H9 (cell line): ENCODE data around the gene NFYC. TPM values are rescaled to one million over a fixed set of nuclear protein-coding genes. Genes with fewer than 3 reads are reported as not detected.

Experiments
- DNase-seq: peaks from one replicate; pipeline ENCODE4 v3.0.0-alpha.2; 2017
- H2AFZ ChIP-seq: one replicate; pipeline ENCODE4 v1.6.1; 2013; ENCODE audit warnings: mild to moderate bottlenecking, low read length, control low read depth, moderate library complexity
- H2AK5ac ChIP-seq: 2 replicates; pipeline ENCODE4 v1.6.1; 2013; ENCODE audit warnings: low read length, control low read depth, mixed read lengths; ENCODE audit not compliant: insufficient read length
- H2BK120ac ChIP-seq: one replicate; pipeline ENCODE4 v1.6.1; 2013; ENCODE audit warnings: low read depth, mild to moderate bottlenecking, low read length, control low read depth, inconsistent platforms; ENCODE audit not compliant: poor library complexity, severe bottlenecking
- H2BK12ac ChIP-seq: 2 replicates; pipeline ENCODE4 v1.6.1; 2013; ENCODE audit warnings: low read length, control low read depth, mixed read lengths, low read depth; ENCODE audit not compliant: insufficient read length
- H2BK15ac ChIP-seq: 2 replicates; pipeline ENCODE4 v1.6.1; 2013; ENCODE audit warnings: low read depth, low read length, control low read depth
- H2BK20ac ChIP-seq: one replicate; pipeline ENCODE4 v1.6.1; 2013; ENCODE audit warnings: low read depth, mild to moderate bottlenecking, low read length, control low read depth, inconsistent platforms; ENCODE audit not compliant: poor library complexity, severe bottlenecking
- H2BK5ac ChIP-seq: 2 replicates; pipeline ENCODE4 v1.6.1; 2013; ENCODE audit warnings: low read length, control low read depth, mixed read lengths; ENCODE audit not compliant: insufficient read length
- H3K14ac ChIP-seq: 2 replicates; pipeline ENCODE4 v1.6.1; 2013; ENCODE audit warnings: low read length, control low read depth; ENCODE audit not compliant: insufficient read depth
- H3K18ac ChIP-seq: 2 replicates; pipeline ENCODE4 v1.6.1; 2013; ENCODE audit warnings: low read depth, mild to moderate bottlenecking, mixed read lengths, low read length, control low read depth; ENCODE audit not compliant: insufficient read length
- H3K23ac ChIP-seq: 2 replicates; pipeline ENCODE4 v1.6.1; 2013; ENCODE audit warnings: low read length, control low read depth, mixed read lengths, low read depth; ENCODE audit not compliant: insufficient read length
- H3K23me2 ChIP-seq: 2 replicates; pipeline ENCODE4 v1.6.1; 2013; ENCODE audit warnings: low read depth, mild to moderate bottlenecking, mixed read lengths, low read length, control low read depth; ENCODE audit not compliant: insufficient read length, poor library complexity, severe bottlenecking
- H3K27ac ChIP-seq: 2 replicates; pipeline ENCODE4 v1.5.1; 2013; ENCODE audit warnings: low read length, control low read depth, mixed read lengths, low read depth; ENCODE audit not compliant: insufficient read length
- H3K27me3 ChIP-seq: 2 replicates; pipeline ENCODE4 v1.6.1; 2013; ENCODE audit warnings: low read length, control low read depth, inconsistent platforms; ENCODE audit not compliant: insufficient read depth
- H3K4ac ChIP-seq: 2 replicates; pipeline ENCODE4 v1.6.1; 2013; ENCODE audit warnings: low read depth, mild to moderate bottlenecking, control low read depth, inconsistent platforms, low read length, moderate library complexity
- H3K4me1 ChIP-seq: 2 replicates; pipeline ENCODE4 v1.6.1; 2013; ENCODE audit warnings: low read length, control low read depth, inconsistent platforms; ENCODE audit not compliant: insufficient read depth
- H3K4me2 ChIP-seq: 2 replicates; pipeline ENCODE4 v1.6.1; 2013; ENCODE audit warnings: low read length, control low read depth, mixed read lengths; ENCODE audit not compliant: insufficient read length, insufficient read depth
- H3K56ac ChIP-seq: 2 replicates; pipeline ENCODE4 v1.6.1; 2013; ENCODE audit warnings: low read depth, mild to moderate bottlenecking, mixed read lengths, low read length, control low read depth; ENCODE audit not compliant: insufficient read length
- H3K79me1 ChIP-seq: 2 replicates; pipeline ENCODE4 v1.6.1; 2013; ENCODE audit warnings: low read depth, mild to moderate bottlenecking, moderate library complexity, low read length, control low read depth, inconsistent platforms; ENCODE audit not compliant: insufficient read depth, poor library complexity, severe bottlenecking
- H3K79me2 ChIP-seq: 2 replicates; pipeline ENCODE4 v1.6.1; 2013; ENCODE audit warnings: low read length, control low read depth, inconsistent platforms; ENCODE audit not compliant: insufficient read depth
- H3K9ac ChIP-seq: 2 replicates; pipeline ENCODE4 v1.6.1; 2013; ENCODE audit warnings: low read length, control low read depth, mixed read lengths; ENCODE audit not compliant: insufficient read length; ENCODE audit errors: extremely low read depth
- H3K9me3 ChIP-seq: one replicate; pipeline ENCODE4 v1.6.1; 2013; ENCODE audit warnings: low read depth, low read length, inconsistent platforms; ENCODE audit not compliant: control insufficient read depth
- H3T11ph ChIP-seq: one replicate; pipeline ENCODE4 v1.6.1; 2013; ENCODE audit warnings: mild to moderate bottlenecking, low read length, control low read depth, inconsistent platforms
- H4K20me1 ChIP-seq: one replicate; pipeline ENCODE4 v1.6.1; 2013; ENCODE audit not compliant: control insufficient read depth, insufficient read length, insufficient read depth
- H4K5ac ChIP-seq: 2 replicates; pipeline ENCODE4 v1.6.1; 2013; ENCODE audit warnings: low read depth, mild to moderate bottlenecking, mixed read lengths, low read length, control low read depth; ENCODE audit not compliant: insufficient read length
- H4K8ac ChIP-seq: replicated peaks from 2 replicates; pipeline ENCODE4 v1.6.1; 2013; ENCODE audit warnings: low read length, control low read depth, mixed read lengths, low read depth; ENCODE audit not compliant: insufficient read length
- H4K91ac ChIP-seq: 2 replicates; pipeline ENCODE4 v1.6.1; 2013; ENCODE audit warnings: low read depth, mild to moderate bottlenecking, moderate library complexity, mixed read lengths, low read length, control low read depth; ENCODE audit not compliant: insufficient read length
- H3K27ac Mint-ChIP-seq, 3 experiments: 2 replicates in 2 of 3; 3 replicates in 1 of 3; pipeline ENCODE4 v1.8.0; 2020 to 2021; ENCODE audit warnings: mixed read lengths in 3 of 3, mild to moderate bottlenecking in 1 of 3, moderate library complexity in 1 of 3
- H3K27me3 Mint-ChIP-seq: 2 replicates; pipeline ENCODE4 v1.8.0; 2021; ENCODE audit warnings: low read depth, mild to moderate bottlenecking, moderate library complexity, mixed read lengths
- H3K36me3 Mint-ChIP-seq, 3 experiments: 2 replicates in 2 of 3; 3 replicates in 1 of 3; pipeline ENCODE4 v1.8.0; 2020 to 2021; ENCODE audit warnings: low read depth in 3 of 3, mixed read lengths in 3 of 3; ENCODE audit not compliant: insufficient read depth in 1 of 3
- H3K4me1 Mint-ChIP-seq, 2 experiments: 2 replicates each; pipeline ENCODE4 v1.8.0; 2020; ENCODE audit warnings: mixed read lengths in 2 of 2
- H3K4me3 Mint-ChIP-seq, 2 experiments: 2 replicates in 1 of 2; 3 replicates in 1 of 2; pipeline ENCODE4 v1.8.0; 2020 to 2021; ENCODE audit warnings: mild to moderate bottlenecking in 2 of 2, mixed read lengths in 2 of 2, moderate library complexity in 1 of 2
- H3K9me3 Mint-ChIP-seq, 2 experiments: 2 replicates in 1 of 2; 3 replicates in 1 of 2; pipeline ENCODE4 v1.8.0; 2020; ENCODE audit warnings: mild to moderate bottlenecking in 2 of 2, mixed read lengths in 2 of 2, moderate library complexity in 1 of 2
- CTCF ChIP-seq: fragments of 200-600 bp; sonication (generic); conservative IDR thresholded peaks from 3 replicates; pipeline ENCODE4 v1.8.0; 2021; ENCODE audit warnings: antibody characterized with exemption, mild to moderate bottlenecking
- WGBS: extraction: QIAGEN DNeasy Blood & Tissue Kit; methylation state at CpG from one replicate; pipeline ENCODE4 v1.1.7; 2013; ENCODE audit warnings: missing lambda C conversion rate, low lambda C conversion rate, mixed read lengths; ENCODE audit not compliant: insufficient read length; ENCODE audit errors: extremely low coverage; 5-methylcytosine and 5-hydroxymethylcytosine counted together
- total RNA-seq: library from RNA; stranded (reverse); gene quantifications from 2 replicates; pipeline ENCODE4 v1.2.1, GENCODE V29; 2021

NFYC gene
- total RNA-seq, 1 experiment from 2014 or later: 54.7 TPM

GRCh38 chr1:40651138-40651857 lies 40.2 kb upstream of the NFYC start:
- Histone ChIP-seq H3K79me1 (no peaks in the 10 kb centered on the region), H4K5ac (no peak overlapping the region), H2BK5ac (no peak overlapping the region), H3K14ac (no peak overlapping the region), H2AFZ (no peak overlapping the region), H3K9ac (no peak overlapping the region), H2BK20ac (no peak overlapping the region), H4K8ac (no peak overlapping the region), H2BK12ac (no peak overlapping the region), H3K27ac (no peak overlapping the region), H3K23me2 (no peaks in the 10 kb centered on the region), H3T11ph (no peak overlapping the region), H3K9me3 (no peaks in the 10 kb centered on the region), H2BK120ac (no peak overlapping the region), H4K91ac (no peak overlapping the region), H3K4me1 (peaks cover 5% of the 10 kb centered on the region; the same call in 1 of the 2 replicates), H3K23ac (no peak overlapping the region), H4K20me1 (no peaks in the 10 kb centered on the region), H3K27me3 (no peaks in the 10 kb centered on the region), H3K79me2 (no peaks in the 10 kb centered on the region), H3K18ac (no peak overlapping the region), H2BK15ac (no peak overlapping the region), H3K56ac (no peak overlapping the region), H2AK5ac (no peak overlapping the region), H3K4ac (no peak overlapping the region), H3K4me2 (no peak overlapping the region)
- DNase-seq: no peak
- Mint-ChIP-seq H3K36me3 (no peaks in the 10 kb centered on the region; a peak in 1 of 7 replicates), H3K27me3 (no peaks in the 10 kb centered on the region; the same call in 1 of the 2 replicates), H3K9me3 (no peaks in the 10 kb centered on the region), H3K4me3 (no peak overlapping the region), H3K27ac (no peak overlapping the region), H3K4me1 (peaks cover 12 to 22% of the 10 kb centered on the region in 2 experiments)
- no CpG with 5 or more reads among the region's 17 CpGs for WGBS
- peak; percentile 27 for TF ChIP-seq CTCF
